Small intestine (tissue), 7 donors: ENCODE data around the gene ADIPOR2. TPM values are rescaled to one million over a fixed set of nuclear protein-coding genes. Genes with fewer than 3 reads are reported as not detected.
"Not testable (repeated sequence)": the region's sequence is repeated elsewhere in the genome, so short reads cannot be mapped to it uniquely, and the experiment has no call there.

Source experiments
- DNase-seq, 2 donors: peaks; one replicate each; pipeline versions ENCODE4 v3.0.0 to v3.0.0-alpha.2; 2013
- FAIRE-seq: peaks from 2 replicates; lab custom pipeline; 2012; peaks lifted over from hg19 to GRCh38; lab: Jason Lieb, UNC
- H3K27ac ChIP-seq, 3 donors: one replicate each; pipeline ENCODE4 v1.5.1; 2013; ENCODE audit warnings: low read length in 2 of 3, mild to moderate bottlenecking in 2 of 3, control low read depth in 1 of 3, inconsistent platforms in 1 of 3, low read depth in 1 of 3, moderate library complexity in 1 of 3
- H3K27me3 ChIP-seq, 3 donors: one replicate each; pipeline ENCODE4 v1.6.1; 2013; ENCODE audit warnings: low read length in 3 of 3, inconsistent platforms in 1 of 3; ENCODE audit not compliant: control insufficient read depth in 3 of 3, insufficient read depth in 3 of 3
- H3K36me3 ChIP-seq, 3 donors: one replicate each; pipeline ENCODE4 v1.6.1; 2013; ENCODE audit warnings: low read length in 3 of 3, inconsistent platforms in 1 of 3, low read depth in 1 of 3, mild to moderate bottlenecking in 1 of 3, moderate library complexity in 1 of 3; ENCODE audit not compliant: control insufficient read depth in 3 of 3, insufficient read depth in 2 of 3
- H3K4me1 ChIP-seq, 3 donors: one replicate each; pipeline ENCODE4 v1.6.1; 2013; ENCODE audit warnings: low read length in 2 of 3, inconsistent platforms in 1 of 3, low read depth in 1 of 3, mild to moderate bottlenecking in 1 of 3, moderate library complexity in 1 of 3; ENCODE audit not compliant: control insufficient read depth in 3 of 3, insufficient read depth in 2 of 3
- H3K4me3 ChIP-seq, 3 donors: one replicate each; pipeline ENCODE4 v1.5.1; 2013; ENCODE audit warnings: low read length in 3 of 3, control low read depth in 1 of 3, inconsistent platforms in 1 of 3, low read depth in 1 of 3, mild to moderate bottlenecking in 1 of 3, moderate library complexity in 1 of 3
- H3K9me3 ChIP-seq, 2 donors: one replicate each; pipeline ENCODE4 v1.6.1; 2013; ENCODE audit warnings: low read depth in 1 of 2, low read length in 1 of 2; ENCODE audit not compliant: control insufficient read depth in 2 of 2, insufficient read depth in 1 of 2
- WGBS, 3 donors: extraction: QIAGEN DNeasy Blood & Tissue Kit; methylation state at CpG; one replicate each; pipeline ENCODE4 v1.1.7; 2013; 5-methylcytosine and 5-hydroxymethylcytosine counted together
- polyA plus RNA-seq, 4 donors: library from polyadenylated mRNA; stranded (reverse) in 3 of 4; unstranded in 1 of 4; fragments of 200-250 nt in 3 of 4; fragments of 120-200 nt in 1 of 4; gene quantifications; one replicate each; pipeline versions ENCODE4 v1.2.1 to v1.2.3, GENCODE V29; 2013
- donor health status: healthy with polysubstance abuse.
- donor health status: control.
- donor health status: control.
- donor health status: Bipolar disorder and iron deficiency.
- donor health status: healthy.

The ADIPOR2 gene
- polyA plus RNA-seq, 4 donors = 35.6 to 57.3 (median 48.9) TPM

DNA sequence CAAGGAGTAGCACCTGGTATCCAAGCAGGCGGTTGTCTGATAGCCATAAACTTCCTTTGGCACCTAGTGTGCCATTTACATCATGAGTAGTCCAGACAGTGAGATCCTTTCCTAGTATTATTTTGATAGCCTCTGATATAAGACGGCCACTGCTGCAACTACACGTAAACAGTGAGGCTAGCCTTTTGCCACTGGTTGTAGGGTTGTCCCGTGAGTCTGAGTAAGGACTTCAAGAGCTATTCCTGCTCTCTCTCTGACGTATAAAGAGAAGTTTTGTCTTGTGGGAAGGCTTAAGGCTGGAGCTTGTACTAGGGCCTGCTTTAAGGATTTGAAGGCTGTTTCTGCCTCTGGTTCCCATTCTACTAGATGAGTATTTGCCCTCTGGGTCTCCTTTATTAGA lies 21.4 kb downstream of the ADIPOR2 start:
- peak overlapping the region in 2 of 3 donors; percentile 11 to 45 for H3K27ac ChIP-seq
- H3K27me3 ChIP-seq, DNase-seq, H3K4me3 ChIP-seq, FAIRE-seq: not testable (repeated sequence)
- WGBS, 3 donors = 85 to 96% (median 88%) methylated on average over 5 of the region's 5 CpGs
- H3K4me1 ChIP-seq = peaks cover 2 to 14% (median 9%) of the 10 kb centered on the region in 3 donors
- H3K36me3 ChIP-seq = peaks cover 0 to 22% (median 4%) of the 10 kb centered on the region in 3 donors
- H3K9me3 ChIP-seq = peaks cover 0 to 11% of the 10 kb centered on the region in 2 donors

DNA sequence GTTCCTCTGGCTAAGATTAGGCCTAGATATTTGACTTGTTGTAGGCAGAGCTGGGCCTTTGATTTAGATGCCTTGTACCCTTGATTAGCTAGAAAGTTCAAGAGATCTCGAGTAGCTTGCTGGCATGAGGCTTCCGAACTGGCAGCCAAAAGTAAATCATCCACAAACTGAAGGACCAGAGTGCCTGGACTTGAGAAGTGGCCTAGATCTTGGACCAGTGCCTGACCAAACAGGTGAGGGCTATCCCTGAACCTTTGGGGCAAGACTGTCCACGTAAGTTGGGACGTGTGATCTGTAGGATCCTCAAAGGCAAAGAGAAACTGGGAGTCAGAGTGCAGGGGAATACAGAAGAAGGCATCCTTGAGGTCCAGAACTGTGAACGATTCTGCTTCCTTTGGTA lies 22.0 kb downstream of the ADIPOR2 start:
- DNase-seq, FAIRE-seq, H3K27ac ChIP-seq, H3K27me3 ChIP-seq, H3K4me3 ChIP-seq: not testable (repeated sequence)
- Histone ChIP-seq H3K9me3 (peaks cover 0 to 11% of the 10 kb centered on the region in 2 donors), H3K4me1 (peaks cover 2 to 14% (median 9%) of the 10 kb centered on the region in 3 donors), H3K36me3 (peaks cover 0 to 22% (median 4%) of the 10 kb centered on the region in 3 donors)
- 89 to 95% (median 92%) methylated on average over 5 of the region's 5 CpGs for WGBS, 3 donors

DNA sequence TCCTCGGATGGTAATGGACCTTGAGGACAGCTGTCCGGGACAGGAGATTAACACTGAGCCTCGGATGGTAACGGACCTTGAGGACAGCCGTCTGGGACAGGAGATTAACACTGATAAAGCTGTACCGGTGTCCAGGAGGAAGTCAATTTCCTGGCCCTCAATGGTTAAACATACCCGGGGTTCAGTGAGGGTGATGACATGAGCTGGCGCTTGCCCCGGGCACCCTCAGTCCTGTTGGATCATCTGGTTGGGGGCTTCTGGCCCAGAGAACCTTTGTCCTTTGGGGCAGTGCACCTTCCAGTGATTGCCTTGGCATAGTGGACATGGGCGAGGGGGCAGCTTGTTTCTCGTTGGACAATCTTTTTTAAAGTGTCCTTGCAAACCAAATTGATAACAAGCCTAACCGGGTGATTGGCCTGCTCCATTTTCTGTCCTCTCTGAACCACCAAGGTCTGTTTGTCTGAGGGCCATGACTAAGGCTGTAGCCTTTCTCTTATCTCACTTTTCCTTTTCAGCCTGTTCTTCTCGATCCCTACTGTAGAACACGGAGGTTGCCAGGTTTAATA lies 23.0 kb downstream of the ADIPOR2 start:
- not testable (repeated sequence) for H3K27ac ChIP-seq, FAIRE-seq, H3K27me3 ChIP-seq, DNase-seq, H3K4me3 ChIP-seq
- WGBS, 3 donors = 84 to 89% (median 87%) methylated on average over 14 of the region's 14 CpGs
- peaks cover 2 to 14% (median 9%) of the 10 kb centered on the region in 3 donors for H3K4me1 ChIP-seq
- H3K9me3 ChIP-seq = peaks cover 0 to 11% of the 10 kb centered on the region in 2 donors
- H3K36me3 ChIP-seq = peaks cover 0 to 22% (median 4%) of the 10 kb centered on the region in 3 donors

- WGBS, 3 donors = 93 to 95% (median 95%) methylated on average over 8 of the region's 8 CpGs
- FAIRE-seq = not testable (repeated sequence)
Measured at GRCh38 chr12:1715459-1715858, 24.6 kb downstream of the ADIPOR2 start.

DNA sequence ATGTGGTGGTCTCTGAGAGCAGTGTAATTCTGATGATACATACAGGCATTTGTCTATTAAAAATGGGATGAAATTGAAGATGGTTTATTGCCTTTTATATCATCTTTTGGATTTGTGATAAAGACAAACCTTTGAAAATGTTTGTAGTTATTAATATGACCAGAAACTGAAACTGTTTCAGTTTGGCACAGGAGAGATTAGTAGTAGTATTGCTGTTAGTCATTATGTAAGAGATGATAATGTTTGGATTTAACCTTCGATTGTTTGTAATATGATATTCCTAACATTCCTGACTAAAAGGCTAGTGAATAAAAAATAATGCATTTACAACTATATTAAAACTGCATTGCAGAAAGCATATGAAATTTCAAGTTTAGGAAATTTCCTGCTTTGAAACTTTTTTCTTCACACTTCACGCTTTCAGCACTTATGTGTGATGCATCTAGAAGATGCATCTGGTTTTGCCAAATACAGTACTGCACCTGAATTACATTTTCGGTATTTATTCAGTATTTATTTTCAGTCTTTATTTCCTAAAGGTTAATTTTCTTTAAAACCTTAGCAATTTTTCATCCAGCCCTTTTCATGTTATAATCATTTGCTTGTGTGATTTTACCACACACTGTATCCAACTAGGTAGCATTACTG lies 25.5 kb downstream of the ADIPOR2 start:
- no peak overlapping the region for H3K4me3 ChIP-seq
- peaks cover 0 to 16% (median 4%) of the 10 kb centered on the region in 3 donors for H3K36me3 ChIP-seq
- peaks cover 2 to 8% (median 5%) of the 10 kb centered on the region in 3 donors for H3K4me1 ChIP-seq
- H3K27me3 ChIP-seq = no peaks in the 10 kb centered on the region
- H3K27ac ChIP-seq = no peak overlapping the region
- FAIRE-seq (no peak), DNase-seq (peak in 1 of 2 donors; percentile 29)
- WGBS, 3 donors = 54 to 59% (median 56%) methylated on average over 3 of the region's 3 CpGs
- peaks cover 0 to 11% of the 10 kb centered on the region in 2 donors for H3K9me3 ChIP-seq

More at GRCh38 chr12:1715459-1715858, 24.6 kb downstream of the ADIPOR2 start:
- H3K9me3 ChIP-seq = peaks cover 0 to 11% of the 10 kb centered on the region in 2 donors
- peak in 1 of 2 donors; percentile 20 for DNase-seq
- peaks cover 2 to 14% (median 8%) of the 10 kb centered on the region in 3 donors for H3K4me1 ChIP-seq
- not testable (repeated sequence) for H3K4me3 ChIP-seq, H3K27me3 ChIP-seq, H3K27ac ChIP-seq
- peaks cover 0 to 17% (median 4%) of the 10 kb centered on the region in 3 donors for H3K36me3 ChIP-seq

DNA sequence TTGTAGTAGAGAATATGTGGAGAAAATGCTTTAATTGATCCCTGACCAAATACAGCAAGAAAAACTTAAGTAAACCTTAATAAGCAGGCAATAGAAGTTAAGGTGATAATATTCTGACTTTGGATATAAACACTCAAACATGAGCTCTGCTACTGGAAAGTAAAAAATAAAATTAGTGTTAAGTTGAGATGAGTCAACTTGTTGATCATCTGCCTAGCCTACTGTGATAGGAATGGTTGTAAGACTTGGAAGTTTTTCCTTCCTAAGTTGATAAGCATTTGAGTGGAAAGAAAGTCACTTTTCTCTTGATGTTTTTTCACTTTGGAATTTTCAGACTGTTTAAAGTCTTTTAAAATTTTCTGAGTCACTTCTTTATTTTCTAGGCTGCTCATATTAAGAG lies 26.0 kb downstream of the ADIPOR2 start:
- no peak overlapping the region for H3K27ac ChIP-seq
- peaks cover 0 to 11% of the 10 kb centered on the region in 2 donors for H3K9me3 ChIP-seq
- peaks cover 2 to 8% (median 5%) of the 10 kb centered on the region in 3 donors for H3K4me1 ChIP-seq
- H3K36me3 ChIP-seq = peaks cover 0 to 16% (median 4%) of the 10 kb centered on the region in 3 donors
- DNase-seq (no peak), FAIRE-seq (no peak)
- H3K4me3 ChIP-seq = no peak overlapping the region
- H3K27me3 ChIP-seq = no peaks in the 10 kb centered on the region

DNA sequence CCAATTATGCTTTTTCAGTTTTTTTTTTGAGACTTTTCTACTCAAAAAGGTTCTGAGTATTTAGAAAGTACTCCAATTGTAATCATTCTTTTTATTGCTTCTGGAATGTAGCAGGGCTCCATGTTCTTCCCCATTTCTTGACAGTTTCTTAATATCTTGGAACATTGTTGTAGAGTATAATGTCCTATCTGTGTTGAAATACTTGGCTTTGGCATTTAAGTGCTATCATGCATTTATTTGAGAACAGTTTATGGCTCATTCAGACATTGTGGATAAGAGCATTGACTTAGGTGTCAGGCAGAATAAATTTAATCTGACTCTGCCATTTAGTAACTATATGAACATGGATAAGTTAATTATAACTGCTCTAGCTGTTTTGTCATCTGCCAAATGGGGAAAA lies 28.3 kb downstream of the ADIPOR2 start:
- DNase-seq = no peak
- peaks cover 0 to 3% (median 0%) of the 10 kb centered on the region in 3 donors for H3K4me1 ChIP-seq
- H3K27me3 ChIP-seq = no peaks in the 10 kb centered on the region
- FAIRE-seq = no peak
- H3K27ac ChIP-seq = no peak overlapping the region
- no peak overlapping the region for H3K4me3 ChIP-seq
- H3K36me3 ChIP-seq = peaks cover 0 to 11% (median 4%) of the 10 kb centered on the region in 3 donors
- peaks cover 0 to 11% of the 10 kb centered on the region in 2 donors for H3K9me3 ChIP-seq

- Histone ChIP-seq H3K27me3 (no peaks in the 10 kb centered on the region), H3K9me3 (peaks cover 0 to 3% of the 10 kb centered on the region in 2 donors), H3K4me1 (peaks cover 0 to 3% (median 0%) of the 10 kb centered on the region in 3 donors), H3K4me3 (no peak overlapping the region), H3K27ac (no peak overlapping the region), H3K36me3 (peaks cover 0 to 6% (median 2%) of the 10 kb centered on the region in 3 donors)
- FAIRE-seq (no peak), DNase-seq (no peak)
- WGBS, 3 donors = 89 to 96% (median 95%) methylated on average over 3 of the region's 3 CpGs
Measured at GRCh38 chr12:1720494-1720893, 29.6 kb downstream of the ADIPOR2 start.
